SK-N-SH (cell line): Measurements from ENCODE around the gene TTC21A.

Experiments
- ELF1 ChIP-seq: IDR thresholded peaks from 2 replicates; pipeline ENCODE4 v1.4.0; 2012
- MAX ChIP-seq: IDR thresholded peaks from 2 replicates; pipeline ENCODE4 v1.4.0; 2012; ENCODE audit warnings: low read depth

- TF ChIP-seq MAX (peak; percentile 42; the same call in 1 of the 2 replicates), ELF1 (no peak)
Measured at GRCh38 chr3:39180546-39181346, 73.3 kb downstream of the TTC21A start.
